Measurements from ENCODE around the gene SYNPO2.

GRCh38 chr4:118904935-118905334 lies 16.3 kb downstream of the SYNPO2 start:
- TF ChIP-seq CTCF (IDR thresholded peaks at IDR 0.05; ENCODE audit: low read depth, low read length) (no peak), POLR2A (IDR thresholded peaks at IDR 0.05; ENCODE audit: extremely low read depth, insufficient read length) (no peak), MAX (IDR thresholded peaks at IDR 0.05; ENCODE audit: low read depth, low read length) (peak; percentile 50; the same call in 1 of the 2 replicates)

Data from NB4 (cell line).